CD14-positive monocyte (primary cell): Measurements from ENCODE around the gene STYX. TPM values are rescaled to one million over a fixed set of nuclear protein-coding genes. Genes with fewer than 3 reads are reported as not detected.

Experiments used
- DNase-seq, 3 donors: peaks; one replicate each; pipeline ENCODE4 v3.0.0-alpha.2; 2011 to 2022
- H2AFZ ChIP-seq: 2 replicates; pipeline ENCODE4 v1.6.0; 2012; ENCODE audit warnings: mild to moderate bottlenecking, low read depth, low read length, inconsistent platforms; ENCODE audit not compliant: insufficient read depth, poor library complexity, severe bottlenecking
- H3K27ac ChIP-seq, 2 donors: 1 replicate in 1 of 2; 2 replicates in 1 of 2; pipeline ENCODE4 v1.5.1; 2012 to 2013; ENCODE audit warnings: low read length in 2 of 2, control low read depth in 1 of 2, inconsistent platforms in 1 of 2, low read depth in 1 of 2, mild to moderate bottlenecking in 1 of 2
- H3K27me3 ChIP-seq, 2 donors: one replicate each; pipeline versions ENCODE4 v1.6.0 to v1.6.1; 2011 to 2013; ENCODE audit warnings: low read length in 2 of 2; ENCODE audit not compliant: control insufficient read depth in 2 of 2, insufficient read depth in 2 of 2
- H3K36me3 ChIP-seq, 2 donors: replicated peaks in 1 of 2; 1 replicate in 1 of 2; 2 replicates in 1 of 2; pipeline versions ENCODE4 v1.5.1 to v1.6.1; 2012 to 2013; ENCODE audit warnings: low read length in 2 of 2, control low read depth in 1 of 2, inconsistent platforms in 1 of 2, mild to moderate bottlenecking in 1 of 2; ENCODE audit not compliant: insufficient read depth in 2 of 2, control insufficient read depth in 1 of 2
- H3K4me1 ChIP-seq, 2 donors: 1 replicate in 1 of 2; 2 replicates in 1 of 2; pipeline versions ENCODE4 v1.5.1 to v1.6.1; 2012 to 2013; ENCODE audit warnings: low read length in 2 of 2, control low read depth in 1 of 2, inconsistent platforms in 1 of 2, mild to moderate bottlenecking in 1 of 2, moderate library complexity in 1 of 2; ENCODE audit not compliant: insufficient read depth in 2 of 2, control insufficient read depth in 1 of 2
- H3K4me2 ChIP-seq: replicated peaks from 2 replicates; pipeline ENCODE3; 2012; ENCODE audit warnings: low read length, moderate library complexity, mild to moderate bottlenecking; ENCODE audit not compliant: poor library complexity, severe bottlenecking; ENCODE audit errors: extremely low read depth
- H3K4me3 ChIP-seq, 3 experiments: fragments of 200-600 bp in 1 of 3; sonication (generic) in 1 of 3; replicated peaks in 1 of 3; 1 replicate in 2 of 3; 2 replicates in 1 of 3; pipeline ENCODE4 v1.5.1; 2011 to 2013; ENCODE audit warnings: low read length in 3 of 3, mild to moderate bottlenecking in 3 of 3, control low read depth in 2 of 3, low read depth in 2 of 3, inconsistent platforms in 1 of 3, moderate library complexity in 1 of 3
- H3K79me2 ChIP-seq: 2 replicates; pipeline ENCODE4 v1.6.0; 2012; ENCODE audit warnings: mild to moderate bottlenecking, control low read depth, inconsistent platforms, low read length, moderate library complexity; ENCODE audit not compliant: insufficient read depth
- H3K9ac ChIP-seq: 2 replicates; pipeline ENCODE4 v1.6.0; 2017; ENCODE audit warnings: low read length, mild to moderate bottlenecking; ENCODE audit not compliant: insufficient read depth, poor library complexity, severe bottlenecking
- H3K9me3 ChIP-seq, 2 donors: replicated peaks in 1 of 2; 1 replicate in 1 of 2; 2 replicates in 1 of 2; pipeline versions ENCODE4 v1.5.1 to v1.6.1; 2012 to 2013; ENCODE audit warnings: low read length in 2 of 2, control low read depth in 1 of 2; ENCODE audit not compliant: control insufficient read depth in 1 of 2, insufficient read depth in 1 of 2
- H4K20me1 ChIP-seq: 2 replicates; pipeline ENCODE4 v1.6.0; 2012; ENCODE audit warnings: mild to moderate bottlenecking, low read length, control low read depth, moderate library complexity; ENCODE audit not compliant: insufficient read depth
- H3K27ac Mint-ChIP-seq, 7 donors: one replicate each; pipeline ENCODE4 v1.8.0; 2020; ENCODE audit warnings: mild to moderate bottlenecking in 7 of 7, mixed read lengths in 7 of 7, moderate library complexity in 6 of 7, inconsistent platforms in 2 of 7
- H3K27me3 Mint-ChIP-seq, 3 donors: one replicate each; pipeline ENCODE4 v1.8.0; 2021 to 2022; ENCODE audit warnings: low read depth in 3 of 3, mild to moderate bottlenecking in 3 of 3, mixed read lengths in 3 of 3, moderate library complexity in 3 of 3, inconsistent platforms in 1 of 3
- H3K36me3 Mint-ChIP-seq, 2 donors: one replicate each; pipeline ENCODE4 v1.8.0; 2020; ENCODE audit warnings: mixed read lengths in 2 of 2, inconsistent platforms in 1 of 2, mild to moderate bottlenecking in 1 of 2
- H3K4me1 Mint-ChIP-seq: one replicate; pipeline ENCODE4 v1.8.0; 2020; ENCODE audit warnings: mild to moderate bottlenecking, mixed read lengths
- H3K4me3 Mint-ChIP-seq, 2 donors: one replicate each; pipeline ENCODE4 v1.8.0; 2020; ENCODE audit warnings: mild to moderate bottlenecking in 2 of 2, mixed read lengths in 2 of 2, moderate library complexity in 1 of 2
- H3K9me3 Mint-ChIP-seq, 7 donors: one replicate each; pipeline ENCODE4 v1.8.0; 2020 to 2022; ENCODE audit warnings: mixed read lengths in 7 of 7, mild to moderate bottlenecking in 6 of 7, moderate library complexity in 6 of 7, inconsistent platforms in 2 of 7
- CTCF ChIP-seq: fragments of 200-600 bp; IDR thresholded peaks from one replicate; pipeline ENCODE4 v1.8.0; 2022; ENCODE audit warnings: antibody characterized with exemption, mild to moderate bottlenecking
- WGBS: methylation state at CpG from one replicate; pipeline ENCODE4 v1.1.5; 2013; ENCODE audit warnings: missing lambda C conversion rate; ENCODE audit not compliant: insufficient coverage; 5-methylcytosine and 5-hydroxymethylcytosine counted together
- intact Hi-C, 2 donors: fragments of 100-400 bp; cut with micrococcal nuclease; formaldehyde crosslinking; loops; one replicate each; pipeline versions ENCODE4 v1.15.0 to v1.15.1; 2023
- polyA plus RNA-seq, 3 donors: library from polyadenylated mRNA; depleted of rRNA in 1 of 3; unstranded in 2 of 3; stranded (reverse) in 1 of 3; fragments of 300-500 nt in 2 of 3; fragments of >200 nt in 1 of 3; fragmentation: Illumina TruSeq in 2 of 3; gene quantifications; 1 replicate in 2 of 3; 2 replicates in 1 of 3; pipeline ENCODE4 v1.2.3, GENCODE V29; 2012 to 2021

Gene STYX
- polyA plus RNA-seq, 3 donors = 7.3 to 16.7 (median 12.0) TPM

- Mint-ChIP-seq H3K4me1 (no peaks in the 10 kb centered on the region), H3K4me3 (no peak overlapping the region), H3K9me3 (no peaks in the 10 kb centered on the region), H3K27ac (no peak overlapping the region), H3K36me3 (peaks cover 47 to 58% of the 10 kb centered on the region in 2 donors), H3K27me3 (no peaks in the 10 kb centered on the region)
- no peak overlapping the region for H3K4me2 ChIP-seq
- H3K9ac ChIP-seq = no peak overlapping the region
- H4K20me1 ChIP-seq = no peaks in the 10 kb centered on the region
- TF ChIP-seq CTCF = no peak
- no peak overlapping the region for H3K27ac ChIP-seq
- no peaks in the 10 kb centered on the region for H3K4me1 ChIP-seq
- no peaks in the 10 kb centered on the region for H3K79me2 ChIP-seq
- WGBS = 92% methylated on average over 3 of the region's 7 CpGs
- H3K9me3 ChIP-seq = no peaks in the 10 kb centered on the region
- intact Hi-C loops = no loop called here
- H3K4me3 ChIP-seq = no peak overlapping the region
- peaks cover 37 to 65% of the 10 kb centered on the region in 2 donors for H3K36me3 ChIP-seq
- DNase-seq = no peak
- H3K27me3 ChIP-seq = no peaks in the 10 kb centered on the region
- no peak overlapping the region for H2AFZ ChIP-seq
Measured at GRCh38 chr14:52776816-52777215, 46.9 kb downstream of the STYX start.

GRCh38 chr14:52778702-52779101 is 48.7 kb downstream of the STYX start:
- TF ChIP-seq CTCF = no peak
- intact Hi-C loops = no loop called here
- no peak overlapping the region for H3K4me3 ChIP-seq
- Mint-ChIP-seq H3K36me3 (peaks cover 35 to 41% of the 10 kb centered on the region in 2 donors), H3K9me3 (no peaks in the 10 kb centered on the region), H3K27me3 (no peaks in the 10 kb centered on the region), H3K4me3 (no peak overlapping the region), H3K27ac (no peak overlapping the region), H3K4me1 (peaks cover 3% of the 10 kb centered on the region)
- H3K36me3 ChIP-seq = peaks cover 29 to 48% of the 10 kb centered on the region in 2 donors
- H3K27ac ChIP-seq = no peak overlapping the region
- DNase-seq = no peak
- no peak overlapping the region for H3K9ac ChIP-seq
- H3K4me2 ChIP-seq = no peak overlapping the region
- no peaks in the 10 kb centered on the region for H3K9me3 ChIP-seq
- H4K20me1 ChIP-seq = no peaks in the 10 kb centered on the region
- no peaks in the 10 kb centered on the region for H3K4me1 ChIP-seq
- no peaks in the 10 kb centered on the region for H3K27me3 ChIP-seq
- H3K79me2 ChIP-seq = no peaks in the 10 kb centered on the region
- H2AFZ ChIP-seq = no peak overlapping the region
- 100% methylated on average over 1 of the region's 7 CpGs for WGBS
